A549 (cell line): ENCODE results near the gene IL1A.

Experiments
- BHLHE40 ChIP-seq: IDR thresholded peaks from 2 replicates; pipeline ENCODE4 v1.6.1; 2012; ENCODE audit warnings: low read depth, low read length, inconsistent platforms
- ESRRA ChIP-seq: fragments of 150-350 bp; IDR thresholded peaks from 2 replicates; pipeline ENCODE4 v1.6.1; 2014; ENCODE audit warnings: mild to moderate bottlenecking, low read length, borderline replicate concordance
- MAFK ChIP-seq: fragments of 450-650 bp; IDR thresholded peaks from 2 replicates; pipeline ENCODE4 v1.6.1; 2014; ENCODE audit not compliant: partially characterized antibody
- POLR2A ChIP-seq: IDR thresholded peaks from 2 replicates; pipeline ENCODE4 v1.6.1; 2012; ENCODE audit warnings: mild to moderate bottlenecking, low read length
- RNF2 ChIP-seq: fragments of 200-600 bp; sonication (generic); IDR thresholded peaks from 2 replicates; pipeline ENCODE4 v1.6.1; 2016; ENCODE audit warnings: low read depth, mild to moderate bottlenecking, antibody characterized with exemption, moderate library complexity, borderline replicate concordance
- TF ChIP-seq, protein P1 (sequence below): fragments of >200 bp; sonication (Bioruptor Twin); formaldehyde crosslinking; IDR thresholded peaks from 3 replicates; pipeline ENCODE4 v1.5.1; 2016

- TF ChIP-seq, protein P1, sequence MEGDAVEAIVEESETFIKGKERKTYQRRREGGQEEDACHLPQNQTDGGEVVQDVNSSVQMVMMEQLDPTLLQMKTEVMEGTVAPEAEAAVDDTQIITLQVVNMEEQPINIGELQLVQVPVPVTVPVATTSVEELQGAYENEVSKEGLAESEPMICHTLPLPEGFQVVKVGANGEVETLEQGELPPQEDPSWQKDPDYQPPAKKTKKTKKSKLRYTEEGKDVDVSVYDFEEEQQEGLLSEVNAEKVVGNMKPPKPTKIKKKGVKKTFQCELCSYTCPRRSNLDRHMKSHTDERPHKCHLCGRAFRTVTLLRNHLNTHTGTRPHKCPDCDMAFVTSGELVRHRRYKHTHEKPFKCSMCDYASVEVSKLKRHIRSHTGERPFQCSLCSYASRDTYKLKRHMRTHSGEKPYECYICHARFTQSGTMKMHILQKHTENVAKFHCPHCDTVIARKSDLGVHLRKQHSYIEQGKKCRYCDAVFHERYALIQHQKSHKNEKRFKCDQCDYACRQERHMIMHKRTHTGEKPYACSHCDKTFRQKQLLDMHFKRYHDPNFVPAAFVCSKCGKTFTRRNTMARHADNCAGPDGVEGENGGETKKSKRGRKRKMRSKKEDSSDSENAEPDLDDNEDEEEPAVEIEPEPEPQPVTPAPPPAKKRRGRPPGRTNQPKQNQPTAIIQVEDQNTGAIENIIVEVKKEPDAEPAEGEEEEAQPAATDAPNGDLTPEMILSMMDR: no peak
- TF ChIP-seq RNF2: no peak
- no peak for TF ChIP-seq ESRRA
- TF ChIP-seq POLR2A: no peak
- TF ChIP-seq MAFK: no peak
- no peak for TF ChIP-seq BHLHE40
These were observed 7.3 kb downstream of the IL1A start for GRCh38 chr2:112777036-112777435.
